MM.1S (cell line): ENCODE measurements around the gene GPR142.

Experiments used
- EZH2phosphoT487 ChIP-seq: fragments of 300-600 bp; sonication (generic); IDR thresholded peaks from 2 replicates; pipeline ENCODE4 v1.6.1; 2018; ENCODE audit warnings: antibody characterized with exemption, low read length
- TF ChIP-seq, protein P1 (sequence below): fragments of 300-600 bp; sonication (generic); IDR thresholded peaks from 2 replicates; pipeline ENCODE4 v1.5.1; 2016; ENCODE audit warnings: antibody characterized with exemption, low read length, mixed read lengths

DNA sequence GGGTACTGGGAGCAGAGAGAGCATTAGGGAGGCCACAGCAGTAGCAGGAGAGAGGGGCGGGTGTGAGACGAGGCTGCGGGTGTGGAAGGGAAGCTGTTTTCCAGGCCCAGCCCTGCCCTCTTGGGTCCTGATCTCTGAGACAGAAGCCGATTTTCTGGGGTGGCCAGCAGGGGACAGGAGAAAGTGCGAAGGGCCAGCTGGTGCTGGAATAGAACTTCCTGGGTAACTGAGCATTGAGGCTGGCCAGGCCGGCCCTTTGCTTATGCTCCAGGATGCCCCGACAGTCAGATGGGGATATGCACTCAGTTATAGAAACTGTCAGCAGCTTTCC lies 6.4 kb upstream of the GPR142 start:
- no peak for TF ChIP-seq EZH2phosphoT487
- TF ChIP-seq, protein P1, sequence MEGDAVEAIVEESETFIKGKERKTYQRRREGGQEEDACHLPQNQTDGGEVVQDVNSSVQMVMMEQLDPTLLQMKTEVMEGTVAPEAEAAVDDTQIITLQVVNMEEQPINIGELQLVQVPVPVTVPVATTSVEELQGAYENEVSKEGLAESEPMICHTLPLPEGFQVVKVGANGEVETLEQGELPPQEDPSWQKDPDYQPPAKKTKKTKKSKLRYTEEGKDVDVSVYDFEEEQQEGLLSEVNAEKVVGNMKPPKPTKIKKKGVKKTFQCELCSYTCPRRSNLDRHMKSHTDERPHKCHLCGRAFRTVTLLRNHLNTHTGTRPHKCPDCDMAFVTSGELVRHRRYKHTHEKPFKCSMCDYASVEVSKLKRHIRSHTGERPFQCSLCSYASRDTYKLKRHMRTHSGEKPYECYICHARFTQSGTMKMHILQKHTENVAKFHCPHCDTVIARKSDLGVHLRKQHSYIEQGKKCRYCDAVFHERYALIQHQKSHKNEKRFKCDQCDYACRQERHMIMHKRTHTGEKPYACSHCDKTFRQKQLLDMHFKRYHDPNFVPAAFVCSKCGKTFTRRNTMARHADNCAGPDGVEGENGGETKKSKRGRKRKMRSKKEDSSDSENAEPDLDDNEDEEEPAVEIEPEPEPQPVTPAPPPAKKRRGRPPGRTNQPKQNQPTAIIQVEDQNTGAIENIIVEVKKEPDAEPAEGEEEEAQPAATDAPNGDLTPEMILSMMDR = no peak
